ENCODE results near the gene EYA2.
"Not testable (repeated sequence)": the region's sequence is repeated elsewhere in the genome, so short reads cannot be mapped to it uniquely, and the experiment has no call there.

The EYA2 gene

DNA sequence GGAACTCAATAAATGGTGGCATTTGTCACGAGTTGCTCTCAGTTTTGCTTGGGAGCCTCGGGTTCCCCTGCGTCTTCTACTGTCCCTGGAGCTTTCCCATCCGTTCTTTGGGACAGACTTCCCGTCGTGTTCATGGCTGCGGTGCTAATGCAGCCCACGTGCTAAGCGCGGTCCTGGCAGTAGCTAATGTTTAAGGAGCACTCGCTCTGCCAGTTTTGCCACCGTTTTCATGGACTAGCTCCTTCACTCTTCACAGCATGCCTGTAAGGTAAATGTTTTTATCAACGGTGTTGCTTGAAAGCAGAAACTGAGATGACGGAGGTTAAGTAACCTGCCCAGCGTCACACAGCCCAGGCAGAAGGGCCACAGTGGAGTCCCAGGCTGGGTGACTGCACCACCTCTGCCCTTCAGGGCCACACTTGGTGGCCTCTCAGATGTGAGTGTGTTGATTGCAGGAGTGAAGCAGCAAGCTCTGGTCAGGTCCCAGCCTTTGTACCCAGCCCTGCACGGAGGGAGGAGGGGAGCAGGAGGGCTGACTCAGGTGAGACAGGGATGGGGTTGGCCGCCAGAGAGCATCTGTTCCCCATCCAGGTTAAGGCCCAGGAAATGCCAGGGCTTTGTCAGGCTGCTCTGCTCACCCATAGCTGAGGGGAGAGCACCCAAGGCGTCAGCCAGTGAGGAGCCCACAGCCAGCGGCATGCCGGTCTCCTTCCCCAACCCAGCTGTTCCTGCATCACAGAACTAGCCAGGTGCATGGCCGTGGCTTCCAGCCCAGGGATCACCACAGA lies 280.0 kb downstream of the EYA2 start:
- Histone ChIP-seq H3K9ac (ENCODE audit: low read depth, low read length, poor library complexity, severe bottlenecking) (no peak overlapping the region), H3K4me1 (ENCODE audit: insufficient read depth, low read length, poor library complexity, severe bottlenecking) (no peaks in the 10 kb centered on the region), H3K4me3 (ENCODE audit: low read length, poor library complexity, severe bottlenecking) (no peak overlapping the region), H3K9me2 (replicated peaks; ENCODE audit: low read depth, low read length) (no peaks in the 10 kb centered on the region), H2AFZ (ENCODE audit: low read length) (no peak overlapping the region), H3K36me3 (ENCODE audit: insufficient read depth, low read length) (no peaks in the 10 kb centered on the region), H4K20me1 (ENCODE audit: insufficient read depth, low read length, poor library complexity, severe bottlenecking) (no peaks in the 10 kb centered on the region), H3K27me3 (ENCODE audit: insufficient read depth, low read length, poor library complexity, severe bottlenecking) (no peaks in the 10 kb centered on the region), H3K79me2 (ENCODE audit: insufficient read depth, low read length) (no peaks in the 10 kb centered on the region), H3K4me2 (ENCODE audit: low read depth, low read length, poor library complexity, severe bottlenecking) (no peak overlapping the region), H3F3A (ENCODE audit: low read depth) (no peaks in the 10 kb centered on the region), H3K9me3 (ENCODE audit: insufficient read depth, low read depth, low read length) (no peaks in the 10 kb centered on the region)
- TF ChIP-seq EZH2phosphoT487 (IDR thresholded peaks at IDR 0.05; ENCODE audit: borderline replicate concordance), result no peak
- TF ChIP-seq, protein P1, sequence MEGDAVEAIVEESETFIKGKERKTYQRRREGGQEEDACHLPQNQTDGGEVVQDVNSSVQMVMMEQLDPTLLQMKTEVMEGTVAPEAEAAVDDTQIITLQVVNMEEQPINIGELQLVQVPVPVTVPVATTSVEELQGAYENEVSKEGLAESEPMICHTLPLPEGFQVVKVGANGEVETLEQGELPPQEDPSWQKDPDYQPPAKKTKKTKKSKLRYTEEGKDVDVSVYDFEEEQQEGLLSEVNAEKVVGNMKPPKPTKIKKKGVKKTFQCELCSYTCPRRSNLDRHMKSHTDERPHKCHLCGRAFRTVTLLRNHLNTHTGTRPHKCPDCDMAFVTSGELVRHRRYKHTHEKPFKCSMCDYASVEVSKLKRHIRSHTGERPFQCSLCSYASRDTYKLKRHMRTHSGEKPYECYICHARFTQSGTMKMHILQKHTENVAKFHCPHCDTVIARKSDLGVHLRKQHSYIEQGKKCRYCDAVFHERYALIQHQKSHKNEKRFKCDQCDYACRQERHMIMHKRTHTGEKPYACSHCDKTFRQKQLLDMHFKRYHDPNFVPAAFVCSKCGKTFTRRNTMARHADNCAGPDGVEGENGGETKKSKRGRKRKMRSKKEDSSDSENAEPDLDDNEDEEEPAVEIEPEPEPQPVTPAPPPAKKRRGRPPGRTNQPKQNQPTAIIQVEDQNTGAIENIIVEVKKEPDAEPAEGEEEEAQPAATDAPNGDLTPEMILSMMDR (conservative IDR thresholded peaks at IDR 0.05; ENCODE audit: low read length), result no peak

DNA sequence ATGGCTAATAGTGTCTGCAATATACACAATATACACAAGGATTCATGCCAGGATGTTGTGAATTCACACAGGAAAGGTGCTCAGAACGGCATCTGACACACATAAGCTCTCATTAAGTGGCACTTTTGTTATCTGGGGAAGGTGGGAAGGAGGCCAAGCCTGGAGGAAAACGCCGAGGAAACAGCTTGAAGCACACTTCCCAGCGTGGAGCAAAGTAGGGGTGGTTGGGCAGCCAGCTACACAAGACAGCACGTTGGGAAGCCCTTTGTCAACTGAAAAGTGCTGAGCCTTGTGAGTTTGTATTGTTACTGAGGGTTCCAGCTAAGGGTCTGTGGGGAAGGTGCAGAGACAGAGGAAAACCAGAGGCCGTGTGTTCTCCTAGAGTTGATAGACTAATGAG lies 280.9 kb downstream of the EYA2 start:
- Histone ChIP-seq H3K4me3 (ENCODE audit: low read length, poor library complexity, severe bottlenecking) (no peak overlapping the region), H3K9ac (ENCODE audit: low read depth, low read length, poor library complexity, severe bottlenecking) (no peak overlapping the region), H4K20me1 (ENCODE audit: insufficient read depth, low read length, poor library complexity, severe bottlenecking) (no peaks in the 10 kb centered on the region), H3K36me3 (ENCODE audit: insufficient read depth, low read length) (no peaks in the 10 kb centered on the region), H3K9me2 (replicated peaks; ENCODE audit: low read depth, low read length) (no peaks in the 10 kb centered on the region), H2AFZ (ENCODE audit: low read length) (no peak overlapping the region), H3K9me3 (ENCODE audit: insufficient read depth, low read depth, low read length) (no peaks in the 10 kb centered on the region), H3F3A (ENCODE audit: low read depth) (no peaks in the 10 kb centered on the region), H3K27me3 (ENCODE audit: insufficient read depth, low read length, poor library complexity, severe bottlenecking) (no peaks in the 10 kb centered on the region), H3K4me1 (ENCODE audit: insufficient read depth, low read length, poor library complexity, severe bottlenecking) (no peaks in the 10 kb centered on the region), H3K4me2 (ENCODE audit: low read depth, low read length, poor library complexity, severe bottlenecking) (no peak overlapping the region), H3K79me2 (ENCODE audit: insufficient read depth, low read length) (no peaks in the 10 kb centered on the region)
- no peak for TF ChIP-seq EZH2phosphoT487 (IDR thresholded peaks at IDR 0.05; ENCODE audit: borderline replicate concordance)

DNA sequence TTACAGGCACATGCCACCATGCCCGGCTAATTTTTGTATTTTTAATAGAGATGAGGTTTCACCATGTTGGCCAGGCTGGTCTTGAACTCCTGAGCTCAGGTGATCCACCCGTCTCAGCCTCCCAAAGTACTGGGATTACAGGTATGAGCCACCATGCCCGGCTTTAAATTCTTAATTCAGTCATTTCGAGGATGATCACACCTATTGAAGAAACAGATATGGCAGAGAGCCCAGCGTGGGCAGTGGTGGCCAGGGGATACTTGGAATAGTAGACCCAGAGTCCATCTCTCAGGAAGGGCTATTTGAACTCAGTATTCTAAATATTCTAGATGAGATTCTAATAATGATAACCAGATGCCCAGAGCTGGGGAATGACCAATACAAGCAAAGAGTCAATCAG lies 281.6 kb downstream of the EYA2 start:
- not testable (repeated sequence) for H2AFZ ChIP-seq (ENCODE audit: low read length); H4K20me1 ChIP-seq (ENCODE audit: insufficient read depth, low read length, poor library complexity, severe bottlenecking); H3K9me3 ChIP-seq (ENCODE audit: insufficient read depth, low read depth, low read length); H3K4me3 ChIP-seq (ENCODE audit: low read length, poor library complexity, severe bottlenecking); H3K9me2 ChIP-seq (replicated peaks; ENCODE audit: low read depth, low read length); H3K9ac ChIP-seq (ENCODE audit: low read depth, low read length, poor library complexity, severe bottlenecking); H3K4me2 ChIP-seq (ENCODE audit: low read depth, low read length, poor library complexity, severe bottlenecking); H3K36me3 ChIP-seq (ENCODE audit: insufficient read depth, low read length); H3K79me2 ChIP-seq (ENCODE audit: insufficient read depth, low read length); H3K4me1 ChIP-seq (ENCODE audit: insufficient read depth, low read length, poor library complexity, severe bottlenecking); H3F3A ChIP-seq (ENCODE audit: low read depth); H3K27me3 ChIP-seq (ENCODE audit: insufficient read depth, low read length, poor library complexity, severe bottlenecking)

DNA sequence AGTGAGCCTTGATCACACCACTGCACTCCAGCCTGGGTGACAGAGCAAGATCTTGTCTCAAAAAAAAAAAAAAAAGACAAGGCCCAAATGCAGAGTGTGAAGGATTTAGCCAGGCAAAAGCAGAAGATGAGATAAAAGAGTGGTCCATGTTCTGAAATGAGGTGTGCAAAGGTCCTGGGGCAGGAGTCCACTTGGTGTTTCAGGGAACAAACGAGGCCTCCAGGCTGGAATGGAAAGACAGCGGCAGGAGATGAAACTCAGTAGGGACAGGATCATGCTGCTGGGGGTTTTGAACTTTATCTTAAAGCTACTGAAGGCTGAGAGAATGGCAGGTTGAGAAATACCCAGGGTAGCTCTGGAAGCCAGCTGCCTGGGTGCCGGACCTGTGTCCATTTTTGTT lies 283.6 kb downstream of the EYA2 start:
- Histone ChIP-seq H3F3A (ENCODE audit: low read depth) (no peaks in the 10 kb centered on the region), H3K36me3 (ENCODE audit: insufficient read depth, low read length) (no peaks in the 10 kb centered on the region), H3K4me1 (ENCODE audit: insufficient read depth, low read length, poor library complexity, severe bottlenecking) (no peaks in the 10 kb centered on the region), H3K27me3 (ENCODE audit: insufficient read depth, low read length, poor library complexity, severe bottlenecking) (no peaks in the 10 kb centered on the region), H3K9me2 (replicated peaks; ENCODE audit: low read depth, low read length) (no peaks in the 10 kb centered on the region), H3K79me2 (ENCODE audit: insufficient read depth, low read length) (no peaks in the 10 kb centered on the region), H3K4me3 (ENCODE audit: low read length, poor library complexity, severe bottlenecking) (no peak overlapping the region), H3K4me2 (ENCODE audit: low read depth, low read length, poor library complexity, severe bottlenecking) (no peak overlapping the region), H2AFZ (ENCODE audit: low read length) (no peak overlapping the region), H3K9me3 (ENCODE audit: insufficient read depth, low read depth, low read length) (no peaks in the 10 kb centered on the region), H4K20me1 (ENCODE audit: insufficient read depth, low read length, poor library complexity, severe bottlenecking) (no peaks in the 10 kb centered on the region), H3K9ac (ENCODE audit: low read depth, low read length, poor library complexity, severe bottlenecking) (no peak overlapping the region)
- no peak for TF ChIP-seq EZH2phosphoT487 (IDR thresholded peaks at IDR 0.05; ENCODE audit: borderline replicate concordance)
- TF ChIP-seq, protein P1 (conservative IDR thresholded peaks at IDR 0.05; ENCODE audit: low read length), result no peak

Data from Loucy (cell line).